ENCODE results near the gene GBF1. TPM values are rescaled to one million over a fixed set of nuclear protein-coding genes. Genes with fewer than 3 reads are reported as not detected.

Gene GBF1
- total and polyA plus RNA-seq, 10 of the 15 experiments (the other 5 are each of a cell fraction or from before 2014, with no cell fraction given) = 0.82 to 42.0 (median 21.8) TPM

DNA sequence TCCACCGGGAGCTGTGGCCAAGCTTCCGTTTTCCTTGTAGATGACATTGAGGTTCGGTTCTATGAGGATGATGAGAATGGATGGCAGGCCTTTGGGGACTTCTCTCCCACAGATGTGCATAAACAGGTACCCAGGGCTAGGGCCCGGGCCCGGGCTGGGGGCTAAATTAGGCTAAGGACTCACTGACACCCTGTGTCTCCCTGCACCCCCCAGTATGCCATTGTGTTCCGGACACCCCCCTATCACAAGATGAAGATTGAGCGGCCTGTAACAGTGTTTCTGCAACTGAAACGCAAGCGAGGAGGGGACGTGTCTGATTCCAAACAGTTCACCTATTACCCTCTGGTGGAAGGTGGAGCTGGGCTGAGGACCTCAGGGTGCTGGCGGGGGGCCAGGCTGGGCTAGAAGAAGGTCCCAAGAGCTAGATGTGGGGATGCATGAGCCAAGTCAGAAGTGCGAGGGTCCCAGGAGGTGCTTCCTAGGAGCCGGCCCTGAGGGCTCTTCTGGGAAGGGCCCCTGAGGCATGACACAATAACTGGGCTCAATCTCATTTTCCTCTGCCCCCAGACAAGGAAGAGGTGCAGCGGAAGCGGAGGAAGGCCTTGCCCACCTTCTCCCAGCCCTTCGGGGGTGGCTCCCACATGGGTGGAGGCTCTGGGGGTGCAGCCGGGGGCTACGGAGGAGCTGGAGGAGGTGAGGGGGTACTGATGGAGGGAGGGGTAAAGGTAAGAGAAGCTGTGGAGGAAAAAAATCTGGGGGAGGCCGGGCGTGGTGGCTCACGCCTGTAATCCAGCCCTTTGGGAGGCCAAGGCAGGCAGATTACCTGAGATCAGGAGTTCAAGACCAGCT lies 153.1 kb downstream of the GBF1 start:
- Histone ChIP-seq H4K20me1 (ENCODE audit: control insufficient read depth, insufficient read depth) (peaks cover 4% of the 10 kb centered on the region; the same call in 1 of the 2 replicates), H3K27ac (ENCODE audit: control insufficient read depth, insufficient read depth) (no peak overlapping the region; the same call in 1 of the 2 replicates), H3K4me3 (peak overlapping the region; percentile 67), H3K4me1 (ENCODE audit: control insufficient read depth, insufficient read depth, low read length) (peaks cover 20% of the 10 kb centered on the region), H3K9ac (ENCODE audit: control insufficient read depth, insufficient read depth, low read length) (no peak overlapping the region; the same call in 1 of the 2 replicates), H3K9me3 (replicated peaks; ENCODE audit: control insufficient read depth, insufficient read depth, low read length) (no peaks in the 10 kb centered on the region; the same call in 2 of the 3 replicates), H3K27me3 (replicated peaks in 1 of 2; ENCODE audit: control insufficient read depth in 2 of 2, insufficient read depth in 2 of 2, low read length in 1 of 2) (no peaks in the 10 kb centered on the region), H2AFZ (ENCODE audit: control insufficient read depth, low read depth, low read length) (no peak overlapping the region), H3K79me2 (ENCODE audit: control insufficient read depth, insufficient read depth, low read length) (peaks cover 55% of the 10 kb centered on the region), H3K36me3 (ENCODE audit: control insufficient read depth in 2 of 2, insufficient read depth in 2 of 2, low read length in 1 of 2) (peaks cover 17 to 41% of the 10 kb centered on the region in 2 experiments), H3K4me2 (ENCODE audit: control insufficient read depth, insufficient read depth) (peak overlapping the region; percentile 90)
- BruUV-seq (replicated peaks) = no TSS peak
- TF ChIP-seq, protein P1, sequence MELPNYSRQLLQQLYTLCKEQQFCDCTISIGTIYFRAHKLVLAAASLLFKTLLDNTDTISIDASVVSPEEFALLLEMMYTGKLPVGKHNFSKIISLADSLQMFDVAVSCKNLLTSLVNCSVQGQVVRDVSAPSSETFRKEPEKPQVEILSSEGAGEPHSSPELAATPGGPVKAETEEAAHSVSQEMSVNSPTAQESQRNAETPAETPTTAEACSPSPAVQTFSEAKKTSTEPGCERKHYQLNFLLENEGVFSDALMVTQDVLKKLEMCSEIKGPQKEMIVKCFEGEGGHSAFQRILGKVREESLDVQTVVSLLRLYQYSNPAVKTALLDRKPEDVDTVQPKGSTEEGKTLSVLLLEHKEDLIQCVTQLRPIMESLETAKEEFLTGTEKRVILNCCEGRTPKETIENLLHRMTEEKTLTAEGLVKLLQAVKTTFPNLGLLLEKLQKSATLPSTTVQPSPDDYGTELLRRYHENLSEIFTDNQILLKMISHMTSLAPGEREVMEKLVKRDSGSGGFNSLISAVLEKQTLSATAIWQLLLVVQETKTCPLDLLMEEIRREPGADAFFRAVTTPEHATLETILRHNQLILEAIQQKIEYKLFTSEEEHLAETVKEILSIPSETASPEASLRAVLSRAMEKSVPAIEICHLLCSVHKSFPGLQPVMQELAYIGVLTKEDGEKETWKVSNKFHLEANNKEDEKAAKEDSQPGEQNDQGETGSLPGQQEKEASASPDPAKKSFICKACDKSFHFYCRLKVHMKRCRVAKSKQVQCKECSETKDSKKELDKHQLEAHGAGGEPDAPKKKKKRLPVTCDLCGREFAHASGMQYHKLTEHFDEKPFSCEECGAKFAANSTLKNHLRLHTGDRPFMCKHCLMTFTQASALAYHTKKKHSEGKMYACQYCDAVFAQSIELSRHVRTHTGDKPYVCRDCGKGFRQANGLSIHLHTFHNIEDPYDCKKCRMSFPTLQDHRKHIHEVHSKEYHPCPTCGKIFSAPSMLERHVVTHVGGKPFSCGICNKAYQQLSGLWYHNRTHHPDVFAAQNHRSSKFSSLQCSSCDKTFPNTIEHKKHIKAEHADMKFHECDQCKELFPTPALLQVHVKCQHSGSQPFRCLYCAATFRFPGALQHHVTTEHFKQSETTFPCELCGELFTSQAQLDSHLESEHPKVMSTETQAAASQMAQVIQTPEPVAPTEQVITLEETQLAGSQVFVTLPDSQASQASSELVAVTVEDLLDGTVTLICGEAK (IDR thresholded peaks at IDR 0.05; ENCODE audit: borderline replicate concordance) = no peak
- TF ChIP-seq PML (IDR thresholded peaks at IDR 0.05; ENCODE audit: low read length) (no peak), CBFB (IDR thresholded peaks at IDR 0.05; ENCODE audit: low read depth) (no peak), FOXK2 (IDR thresholded peaks at IDR 0.05) (no peak), DPF2 (IDR thresholded peaks at IDR 0.05) (no peak), WRNIP1 (IDR thresholded peaks at IDR 0.05; ENCODE audit: borderline replicate concordance, low read depth, low read length) (no peak), BMI1 (IDR thresholded peaks at IDR 0.05; ENCODE audit: borderline replicate concordance) (no peak), BACH1 (IDR thresholded peaks at IDR 0.05; ENCODE audit: borderline replicate concordance) (no peak), TBL1XR1 (IDR thresholded peaks at IDR 0.05; ENCODE audit: low read depth, low read length) (no peak), KLF5 (IDR thresholded peaks at IDR 0.05; ENCODE audit: partially characterized antibody) (no peak)
- TF ChIP-seq, protein P2, sequence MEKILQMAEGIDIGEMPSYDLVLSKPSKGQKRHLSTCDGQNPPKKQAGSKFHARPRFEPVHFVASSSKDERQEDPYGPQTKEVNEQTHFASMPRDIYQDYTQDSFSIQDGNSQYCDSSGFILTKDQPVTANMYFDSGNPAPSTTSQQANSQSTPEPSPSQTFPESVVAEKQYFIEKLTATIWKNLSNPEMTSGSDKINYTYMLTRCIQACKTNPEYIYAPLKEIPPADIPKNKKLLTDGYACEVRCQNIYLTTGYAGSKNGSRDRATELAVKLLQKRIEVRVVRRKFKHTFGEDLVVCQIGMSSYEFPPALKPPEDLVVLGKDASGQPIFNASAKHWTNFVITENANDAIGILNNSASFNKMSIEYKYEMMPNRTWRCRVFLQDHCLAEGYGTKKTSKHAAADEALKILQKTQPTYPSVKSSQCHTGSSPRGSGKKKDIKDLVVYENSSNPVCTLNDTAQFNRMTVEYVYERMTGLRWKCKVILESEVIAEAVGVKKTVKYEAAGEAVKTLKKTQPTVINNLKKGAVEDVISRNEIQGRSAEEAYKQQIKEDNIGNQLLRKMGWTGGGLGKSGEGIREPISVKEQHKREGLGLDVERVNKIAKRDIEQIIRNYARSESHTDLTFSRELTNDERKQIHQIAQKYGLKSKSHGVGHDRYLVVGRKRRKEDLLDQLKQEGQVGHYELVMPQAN (conservative IDR thresholded peaks at IDR 0.05) = no peak
- TF ChIP-seq, protein P3, sequence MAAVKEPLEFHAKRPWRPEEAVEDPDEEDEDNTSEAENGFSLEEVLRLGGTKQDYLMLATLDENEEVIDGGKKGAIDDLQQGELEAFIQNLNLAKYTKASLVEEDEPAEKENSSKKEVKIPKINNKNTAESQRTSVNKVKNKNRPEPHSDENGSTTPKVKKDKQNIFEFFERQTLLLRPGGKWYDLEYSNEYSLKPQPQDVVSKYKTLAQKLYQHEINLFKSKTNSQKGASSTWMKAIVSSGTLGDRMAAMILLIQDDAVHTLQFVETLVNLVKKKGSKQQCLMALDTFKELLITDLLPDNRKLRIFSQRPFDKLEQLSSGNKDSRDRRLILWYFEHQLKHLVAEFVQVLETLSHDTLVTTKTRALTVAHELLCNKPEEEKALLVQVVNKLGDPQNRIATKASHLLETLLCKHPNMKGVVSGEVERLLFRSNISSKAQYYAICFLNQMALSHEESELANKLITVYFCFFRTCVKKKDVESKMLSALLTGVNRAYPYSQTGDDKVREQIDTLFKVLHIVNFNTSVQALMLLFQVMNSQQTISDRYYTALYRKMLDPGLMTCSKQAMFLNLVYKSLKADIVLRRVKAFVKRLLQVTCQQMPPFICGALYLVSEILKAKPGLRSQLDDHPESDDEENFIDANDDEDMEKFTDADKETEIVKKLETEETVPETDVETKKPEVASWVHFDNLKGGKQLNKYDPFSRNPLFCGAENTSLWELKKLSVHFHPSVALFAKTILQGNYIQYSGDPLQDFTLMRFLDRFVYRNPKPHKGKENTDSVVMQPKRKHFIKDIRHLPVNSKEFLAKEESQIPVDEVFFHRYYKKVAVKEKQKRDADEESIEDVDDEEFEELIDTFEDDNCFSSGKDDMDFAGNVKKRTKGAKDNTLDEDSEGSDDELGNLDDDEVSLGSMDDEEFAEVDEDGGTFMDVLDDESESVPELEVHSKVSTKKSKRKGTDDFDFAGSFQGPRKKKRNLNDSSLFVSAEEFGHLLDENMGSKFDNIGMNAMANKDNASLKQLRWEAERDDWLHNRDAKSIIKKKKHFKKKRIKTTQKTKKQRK (IDR thresholded peaks at IDR 0.05; ENCODE audit: low read depth, low read length) = no peak
- ATAC-seq (no peak), FAIRE-seq (no peak), DNase-seq (ENCODE audit: low read depth, low spot score) (no peak)
- ChIA-PET POLR2A (interaction anchor here (0.6 to 6.1 kb wide), 9 partner anchors 14 to 282 kb away, joined by 3 to 42 read pairs (median 4); partner anchors contain the start of genes CUEDC2, FBXL15 and NOLC1), CTCF (interaction anchor here (0.7 to 12.1 kb wide), 23 partner anchors 8 to 246 kb away, joined by 3 to 90 read pairs (median 4); partner anchors contain the start of genes C10orf95, CUEDC2, FBXL15 and NOLC1), SMC1A (ENCODE audit: uncharacterized antibody, unreplicated experiment) (interaction anchor here (0.7 to 3.5 kb wide), 10 partner anchors 12 to 168 kb away, joined by 3 to 15 read pairs (median 4); partner anchors contain the start of gene FBXL15), RAD21 (ENCODE audit: unreplicated experiment) (interaction anchor here (0.7 to 5.8 kb wide), 9 partner anchors 11 to 229 kb away, joined by 3 to 33 read pairs (median 5); partner anchors contain the start of gene FBXL15)
- WGBS (ENCODE audit: insufficient coverage, insufficient replicate concordance, low lambda C conversion rate, missing lambda C conversion rate) = 49% methylated on average over 19 of the region's 21 CpGs
- in situ Hi-C loops (cut with MboI) (no loop called here), intact Hi-C loops (cut with micrococcal nuclease; ENCODE audit: unreplicated experiment) (loop anchor here (2.0 to 10.0 kb wide), 2 partner anchors 168 to 246 kb away; partner anchors contain the start of gene TRIM8)

All from GM12878 (cell line).